Tibial nerve (tissue), 3 donors: ENCODE measurements around the gene NTNG1.

Source experiments
- POLR2A ChIP-seq, 2 donors: fragments of 450-650 bp; IDR thresholded peaks; one replicate each; pipeline ENCODE4 v1.6.1; 2017; ENCODE audit warnings: antibody characterized with exemption in 2 of 2, mild to moderate bottlenecking in 2 of 2, moderate library complexity in 2 of 2
- TF ChIP-seq, protein P1 (sequence below), 5 experiments: fragments of 200-600 bp in 3 of 5; fragments of 450-650 bp in 2 of 5; sonication (generic) in 3 of 5; IDR thresholded peaks; one replicate each; pipeline ENCODE4 v1.5.1; 2016 to 2019; ENCODE audit warnings: antibody characterized with exemption in 5 of 5, mild to moderate bottlenecking in 3 of 5, moderate library complexity in 2 of 5

DNA sequence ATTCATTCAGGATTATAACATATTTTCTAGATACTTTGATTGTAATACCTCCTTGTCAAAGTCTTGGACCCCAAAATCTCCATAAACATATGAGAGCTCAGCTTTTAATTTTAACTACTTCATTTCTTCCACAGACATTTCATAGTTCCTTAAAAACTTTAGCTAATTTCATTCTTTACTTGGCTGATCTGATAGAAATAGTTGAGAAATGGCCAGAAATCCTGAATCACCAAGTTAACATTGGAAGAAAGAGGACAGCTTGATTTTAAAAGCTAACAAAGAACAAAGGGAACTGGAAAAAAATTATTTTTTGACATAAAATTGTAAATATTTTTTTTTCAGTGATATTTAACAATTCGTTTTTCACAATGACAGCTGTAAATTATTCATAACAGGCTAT is 216.5 kb downstream of the NTNG1 start:
- no peak for TF ChIP-seq POLR2A (IDR thresholded peaks at IDR 0.05)
- TF ChIP-seq, protein P1, sequence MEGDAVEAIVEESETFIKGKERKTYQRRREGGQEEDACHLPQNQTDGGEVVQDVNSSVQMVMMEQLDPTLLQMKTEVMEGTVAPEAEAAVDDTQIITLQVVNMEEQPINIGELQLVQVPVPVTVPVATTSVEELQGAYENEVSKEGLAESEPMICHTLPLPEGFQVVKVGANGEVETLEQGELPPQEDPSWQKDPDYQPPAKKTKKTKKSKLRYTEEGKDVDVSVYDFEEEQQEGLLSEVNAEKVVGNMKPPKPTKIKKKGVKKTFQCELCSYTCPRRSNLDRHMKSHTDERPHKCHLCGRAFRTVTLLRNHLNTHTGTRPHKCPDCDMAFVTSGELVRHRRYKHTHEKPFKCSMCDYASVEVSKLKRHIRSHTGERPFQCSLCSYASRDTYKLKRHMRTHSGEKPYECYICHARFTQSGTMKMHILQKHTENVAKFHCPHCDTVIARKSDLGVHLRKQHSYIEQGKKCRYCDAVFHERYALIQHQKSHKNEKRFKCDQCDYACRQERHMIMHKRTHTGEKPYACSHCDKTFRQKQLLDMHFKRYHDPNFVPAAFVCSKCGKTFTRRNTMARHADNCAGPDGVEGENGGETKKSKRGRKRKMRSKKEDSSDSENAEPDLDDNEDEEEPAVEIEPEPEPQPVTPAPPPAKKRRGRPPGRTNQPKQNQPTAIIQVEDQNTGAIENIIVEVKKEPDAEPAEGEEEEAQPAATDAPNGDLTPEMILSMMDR (IDR thresholded peaks at IDR 0.05), result no peak
